H1 (cell line): ENCODE results near the gene PIM1. TPM values are rescaled to one million over a fixed set of nuclear protein-coding genes. Genes with fewer than 3 reads are reported as not detected.
A peak's percentile ranks its signal among the peaks of the same experiment; 100 is the strongest.

ENCODE experiments used
- ATF3 ChIP-seq: IDR thresholded peaks from 2 replicates; pipeline ENCODE4 v1.6.1; 2011; ENCODE audit warnings: low read depth, mild to moderate bottlenecking, low read length; ENCODE audit not compliant: insufficient read depth
- CBX8 ChIP-seq: fragments of 300-800, 300-1000 bp; sonication (generic); IDR thresholded peaks from 2 replicates; pipeline ENCODE4 v1.7.1; 2016; ENCODE audit warnings: low read depth, low read length, borderline replicate concordance
- CREB1 ChIP-seq: IDR thresholded peaks from 2 replicates; pipeline ENCODE4 v1.6.1; 2012; ENCODE audit warnings: inconsistent platforms
- EP300 ChIP-seq, 2 experiments: IDR thresholded peaks; 1 replicate in 1 of 2; 2 replicates in 1 of 2; pipeline ENCODE4 v1.6.1; 2011 to 2012; ENCODE audit warnings: low read depth in 2 of 2, low read length in 2 of 2, mild to moderate bottlenecking in 2 of 2, borderline replicate concordance in 1 of 2, inconsistent platforms in 1 of 2, moderate library complexity in 1 of 2
- HDAC6 ChIP-seq: IDR thresholded peaks from one replicate; pipeline ENCODE4 v1.7.1; 2012; ENCODE audit warnings: low read depth, mild to moderate bottlenecking, inconsistent platforms, low read length, moderate library complexity
- JUND ChIP-seq: IDR thresholded peaks from 2 replicates; pipeline ENCODE4 v1.6.1; 2011; ENCODE audit warnings: mild to moderate bottlenecking, improper control_type of control experiment, low read length
- KDM5A ChIP-seq: fragments of 200-600 bp; IDR thresholded peaks from 2 replicates; pipeline ENCODE4 v1.7.1; 2012; ENCODE audit warnings: mild to moderate bottlenecking, low read length, inconsistent platforms, mixed read lengths
- SAP30 ChIP-seq: fragments of 300-600 bp; sonication (generic); IDR thresholded peaks from 2 replicates; pipeline ENCODE4 v1.7.1; 2012; ENCODE audit warnings: low read length, moderate library complexity, mild to moderate bottlenecking, inconsistent platforms; ENCODE audit not compliant: insufficient read depth, insufficient replicate concordance
- SIN3A ChIP-seq, 2 experiments: IDR thresholded peaks in 1 of 2; conservative IDR thresholded peaks in 1 of 2; 2 replicates each; pipeline ENCODE4 v1.6.1; 2011 to 2012; ENCODE audit warnings: low read length in 2 of 2, improper control_type of control experiment in 1 of 2, low read depth in 1 of 2, mild to moderate bottlenecking in 1 of 2
- SRF ChIP-seq: IDR thresholded peaks from 2 replicates; pipeline ENCODE4 v1.6.1; 2011; ENCODE audit warnings: mild to moderate bottlenecking, low read depth, low read length, moderate library complexity
- TAF1 ChIP-seq: IDR thresholded peaks from 2 replicates; pipeline ENCODE4 v1.6.1; 2011; ENCODE audit warnings: mild to moderate bottlenecking, low read depth, low read length
- YY1 ChIP-seq: IDR thresholded peaks from 2 replicates; pipeline ENCODE4 v1.6.1; 2011; ENCODE audit warnings: low read depth, mild to moderate bottlenecking, low read length
- polyA plus RNA-seq, 7 experiments: library from polyadenylated mRNA; depleted of rRNA in 3 of 7; stranded (reverse) in 5 of 7; unstranded in 2 of 7; fragments of >200 nt in 5 of 7; fragments of 200-250 nt in 2 of 7; gene quantifications; 1 replicate in 5 of 7; 2 replicates in 1 of 7; 4 replicates in 1 of 7; pipeline versions ENCODE4 v1.2.1 to v1.2.3, GENCODE V29; 2011 to 2013; ENCODE audit warnings: missing spikeins in 2 of 7, mixed read lengths in 2 of 7
- total RNA-seq: library from RNA; stranded (reverse); fragmentation: NEBNext Ultra II Directional; extraction: Animal tissue kit (Norgen Biotek cat#: 25700); gene quantifications from 2 replicates; pipeline ENCODE4 v1.2.1, GENCODE V29; 2021
- TF ChIP-seq, protein P1 (sequence below), 3 experiments: IDR thresholded peaks; 1 replicate in 2 of 3; 2 replicates in 1 of 3; pipeline versions ENCODE4 v1.5.1 to v1.6.1; 2011; ENCODE audit warnings: low read length in 3 of 3, mild to moderate bottlenecking in 3 of 3, inconsistent platforms in 2 of 3, low read depth in 1 of 3, moderate library complexity in 1 of 3; ENCODE audit not compliant: insufficient read depth in 1 of 3; ENCODE audit errors: control extremely low read depth in 1 of 3
- TF ChIP-seq, protein P2 (sequence below): IDR thresholded peaks from 2 replicates; pipeline ENCODE4 v1.6.1; 2012; ENCODE audit warnings: inconsistent platforms

The PIM1 gene
- total and polyA plus RNA-seq, 2 of the 8 experiments (the other 6 are each of a cell fraction or from before 2014, with no cell fraction given): 25.5 to 94.9 TPM

DNA sequence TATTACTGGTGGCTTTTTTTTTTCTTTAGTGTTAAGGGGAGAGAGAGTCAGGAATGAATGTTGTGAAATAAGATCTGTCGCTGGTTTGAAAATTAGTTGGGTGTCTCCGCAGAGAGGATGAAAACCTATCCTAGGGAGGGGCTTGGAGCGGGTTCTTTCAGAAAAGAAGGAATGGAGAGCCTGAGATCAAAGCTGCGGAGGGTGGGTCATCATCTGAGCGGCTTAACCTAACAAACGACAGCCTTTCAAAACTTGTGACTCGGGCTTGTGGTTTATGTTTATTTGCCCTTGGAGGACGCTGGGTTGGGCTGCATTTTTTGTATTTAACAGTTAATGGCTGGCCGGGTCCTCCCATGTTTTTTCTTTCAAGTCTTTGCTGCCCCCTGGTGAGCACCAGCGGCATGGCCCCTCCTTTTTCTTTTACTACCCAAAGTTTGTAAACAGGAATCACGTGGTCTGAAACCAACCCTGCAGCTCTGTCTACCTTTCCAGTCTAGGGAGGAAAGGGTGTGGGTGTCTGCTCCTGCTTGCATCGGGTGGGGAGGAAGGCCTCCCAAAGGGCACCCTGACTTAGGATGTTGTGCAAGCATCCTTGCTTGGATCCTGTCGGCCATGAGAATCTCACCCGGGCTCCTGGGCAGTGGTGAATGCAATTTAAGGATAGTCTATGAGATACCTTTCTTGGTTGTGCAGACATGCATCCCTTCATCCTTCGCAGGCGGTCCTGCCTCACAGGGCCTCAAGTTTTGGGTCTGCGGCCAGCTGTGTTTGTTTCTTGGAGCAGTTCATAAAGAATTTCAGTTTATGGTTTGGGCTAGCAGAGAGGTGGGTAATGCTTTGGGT, 2.2 kb downstream of the PIM1 start (continued):
- TF ChIP-seq HDAC6: no peak
- TF ChIP-seq EP300 (IDR thresholded peaks at IDR 0.05; ENCODE audit: borderline replicate concordance in 1 of 2, low read depth in 2 of 2, low read length in 2 of 2): peak in 1 of 2 experiments; percentile 6; a peak in 1 of 3 replicates
- TF ChIP-seq TAF1: peak; percentile 44; the same call in 1 of the 2 replicates
- TF ChIP-seq SIN3A (conservative IDR thresholded peaks at IDR 0.05 in 1 of 2, IDR thresholded peaks at IDR 0.05 in 1 of 2; ENCODE audit: low read depth in 1 of 2, low read length in 2 of 2): peak; percentile 65 to 93; a peak in 2 of 4 replicates
- TF ChIP-seq CBX8: no peak
- peak; percentile 64; the same call in 1 of the 2 replicates for TF ChIP-seq ATF3
- TF ChIP-seq JUND: no peak
- TF ChIP-seq, protein P1, sequence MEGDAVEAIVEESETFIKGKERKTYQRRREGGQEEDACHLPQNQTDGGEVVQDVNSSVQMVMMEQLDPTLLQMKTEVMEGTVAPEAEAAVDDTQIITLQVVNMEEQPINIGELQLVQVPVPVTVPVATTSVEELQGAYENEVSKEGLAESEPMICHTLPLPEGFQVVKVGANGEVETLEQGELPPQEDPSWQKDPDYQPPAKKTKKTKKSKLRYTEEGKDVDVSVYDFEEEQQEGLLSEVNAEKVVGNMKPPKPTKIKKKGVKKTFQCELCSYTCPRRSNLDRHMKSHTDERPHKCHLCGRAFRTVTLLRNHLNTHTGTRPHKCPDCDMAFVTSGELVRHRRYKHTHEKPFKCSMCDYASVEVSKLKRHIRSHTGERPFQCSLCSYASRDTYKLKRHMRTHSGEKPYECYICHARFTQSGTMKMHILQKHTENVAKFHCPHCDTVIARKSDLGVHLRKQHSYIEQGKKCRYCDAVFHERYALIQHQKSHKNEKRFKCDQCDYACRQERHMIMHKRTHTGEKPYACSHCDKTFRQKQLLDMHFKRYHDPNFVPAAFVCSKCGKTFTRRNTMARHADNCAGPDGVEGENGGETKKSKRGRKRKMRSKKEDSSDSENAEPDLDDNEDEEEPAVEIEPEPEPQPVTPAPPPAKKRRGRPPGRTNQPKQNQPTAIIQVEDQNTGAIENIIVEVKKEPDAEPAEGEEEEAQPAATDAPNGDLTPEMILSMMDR (IDR thresholded peaks at IDR 0.05; ENCODE audit: control extremely low read depth in 1 of 3, insufficient read depth in 1 of 3, low read depth in 1 of 3, low read length in 3 of 3): peak; percentile 49 to 75 (median 68)
- TF ChIP-seq, protein P2, sequence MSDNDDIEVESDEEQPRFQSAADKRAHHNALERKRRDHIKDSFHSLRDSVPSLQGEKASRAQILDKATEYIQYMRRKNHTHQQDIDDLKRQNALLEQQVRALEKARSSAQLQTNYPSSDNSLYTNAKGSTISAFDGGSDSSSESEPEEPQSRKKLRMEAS: peak; percentile 92
- TF ChIP-seq SAP30: peak; percentile 85
- TF ChIP-seq KDM5A: peak; percentile 71; the same call in 1 of the 2 replicates
- no peak for TF ChIP-seq CREB1
- peak; percentile 84 for TF ChIP-seq YY1
- TF ChIP-seq SRF: no peak
